Hypothalamus (tissue), 51 donors: ENCODE results near the gene LTA.

ENCODE experiments used
- DNase-seq, 51 donors: peaks; one replicate each; lab custom pipeline; 2025; lab: John Stamatoyannopoulos, UW

Gene LTA, protein sequence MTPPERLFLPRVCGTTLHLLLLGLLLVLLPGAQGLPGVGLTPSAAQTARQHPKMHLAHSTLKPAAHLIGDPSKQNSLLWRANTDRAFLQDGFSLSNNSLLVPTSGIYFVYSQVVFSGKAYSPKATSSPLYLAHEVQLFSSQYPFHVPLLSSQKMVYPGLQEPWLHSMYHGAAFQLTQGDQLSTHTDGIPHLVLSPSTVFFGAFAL

DNA sequence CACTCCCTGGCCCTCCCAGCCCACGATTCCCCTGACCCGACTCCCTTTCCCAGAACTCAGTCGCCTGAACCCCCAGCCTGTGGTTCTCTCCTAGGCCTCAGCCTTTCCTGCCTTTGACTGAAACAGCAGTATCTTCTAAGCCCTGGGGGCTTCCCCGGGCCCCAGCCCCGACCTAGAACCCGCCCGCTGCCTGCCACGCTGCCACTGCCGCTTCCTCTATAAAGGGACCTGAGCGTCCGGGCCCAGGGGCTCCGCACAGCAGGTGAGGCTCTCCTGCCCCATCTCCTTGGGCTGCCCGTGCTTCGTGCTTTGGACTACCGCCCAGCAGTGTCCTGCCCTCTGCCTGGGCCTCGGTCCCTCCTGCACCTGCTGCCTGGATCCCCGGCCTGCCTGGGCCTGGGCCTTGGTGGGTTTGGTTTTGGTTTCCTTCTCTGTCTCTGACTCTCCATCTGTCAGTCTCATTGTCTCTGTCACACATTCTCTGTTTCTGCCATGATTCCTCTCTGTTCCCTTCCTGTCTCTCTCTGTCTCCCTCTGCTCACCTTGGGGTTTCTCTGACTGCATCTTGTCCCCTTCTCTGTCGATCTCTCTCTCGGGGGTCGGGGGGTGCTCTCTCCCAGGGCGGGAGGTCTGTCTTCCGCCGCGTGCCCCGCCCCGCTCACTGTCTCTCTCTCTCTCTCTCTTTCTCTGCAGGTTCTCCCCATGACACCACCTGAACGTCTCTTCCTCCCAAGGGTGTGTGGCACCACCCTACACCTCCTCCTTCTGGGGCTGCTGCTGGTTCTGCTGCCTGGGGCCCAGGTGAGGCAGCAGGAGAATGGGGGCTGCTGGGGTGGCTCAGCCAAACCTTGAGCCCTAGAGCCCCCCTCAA is at the start of gene LTA:
Gene LTA, plus strand, starts transcription at position 249 of the 871 bp plus-strand sequence. Its CDS starts 454 bp downstream, at position 703.
- DNase-seq: no peak

DNA sequence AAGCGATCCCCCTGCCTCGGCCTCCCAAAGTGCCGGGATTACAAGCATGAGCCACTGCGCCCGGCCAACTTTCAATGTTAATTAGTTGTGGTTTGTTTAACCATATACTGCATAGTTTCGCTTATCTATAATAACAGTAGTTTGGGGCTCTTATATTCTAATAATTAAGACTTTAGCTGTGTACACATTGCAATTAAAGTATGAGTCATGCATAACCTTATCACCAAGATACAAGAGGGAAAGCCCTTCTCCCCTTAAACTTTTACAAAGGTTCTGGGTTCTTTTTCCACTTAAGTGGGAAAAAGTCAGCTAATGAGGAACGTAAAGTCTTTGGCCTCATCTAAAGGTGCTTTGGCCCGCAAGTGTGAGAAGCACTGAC is 46.5 kb upstream of the LTA start:
- DNase-seq: no peak

DNA sequence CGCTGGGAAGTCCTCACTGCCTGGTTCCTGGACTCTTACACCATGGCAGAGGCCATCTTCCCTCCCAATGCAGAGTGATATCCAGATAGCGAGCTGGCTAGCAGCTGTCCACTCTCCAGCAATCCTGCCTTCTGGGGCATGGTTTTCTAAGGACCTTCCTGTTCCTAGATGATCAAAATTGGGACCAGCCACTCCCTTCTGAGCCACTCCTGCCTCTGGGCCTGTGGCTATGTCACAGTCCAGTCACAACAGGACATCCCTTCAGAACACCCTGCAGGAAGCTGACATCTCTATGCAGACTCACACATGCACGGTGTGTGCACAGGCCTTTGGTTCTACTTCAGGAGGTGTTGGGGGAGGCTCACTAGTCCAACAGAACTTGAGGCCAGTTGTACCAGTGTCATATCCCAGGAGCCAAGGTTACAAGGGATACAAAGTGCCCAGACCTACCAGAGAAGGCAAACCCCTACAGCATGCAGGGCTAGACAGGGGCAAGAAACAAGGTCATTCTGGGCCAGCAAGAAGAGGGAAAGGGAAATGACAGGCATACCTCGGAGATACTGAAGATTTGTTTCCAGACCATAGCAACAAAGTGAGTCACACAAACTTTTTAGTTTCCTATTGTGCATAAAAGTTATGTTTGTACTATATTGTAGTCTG is 46.0 kb upstream of the LTA start:
- no peak for DNase-seq

DNA sequence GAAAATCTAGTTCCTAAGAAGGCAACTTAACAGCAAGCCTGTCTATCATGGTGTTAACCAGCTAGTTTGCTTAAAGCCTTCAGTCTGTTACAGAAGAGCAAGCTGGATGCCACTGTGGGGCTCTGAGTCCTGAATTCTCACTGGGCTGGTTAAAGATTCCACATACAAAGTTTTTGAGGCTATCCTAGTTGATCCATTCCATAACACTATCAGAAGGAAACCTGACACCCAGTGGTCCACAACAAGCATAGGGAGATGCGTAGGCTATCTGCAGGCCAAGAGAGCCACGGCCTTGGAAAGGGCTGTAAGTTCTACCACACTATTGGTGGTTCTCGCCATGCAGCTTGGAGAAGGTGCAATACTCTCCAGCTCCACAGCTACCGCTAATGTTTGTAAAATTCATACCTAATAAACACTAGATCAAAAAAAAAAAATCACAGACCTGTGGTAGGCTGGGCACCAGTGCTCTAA is 43.7 kb upstream of the LTA start:
- DNase-seq: no peak

DNA sequence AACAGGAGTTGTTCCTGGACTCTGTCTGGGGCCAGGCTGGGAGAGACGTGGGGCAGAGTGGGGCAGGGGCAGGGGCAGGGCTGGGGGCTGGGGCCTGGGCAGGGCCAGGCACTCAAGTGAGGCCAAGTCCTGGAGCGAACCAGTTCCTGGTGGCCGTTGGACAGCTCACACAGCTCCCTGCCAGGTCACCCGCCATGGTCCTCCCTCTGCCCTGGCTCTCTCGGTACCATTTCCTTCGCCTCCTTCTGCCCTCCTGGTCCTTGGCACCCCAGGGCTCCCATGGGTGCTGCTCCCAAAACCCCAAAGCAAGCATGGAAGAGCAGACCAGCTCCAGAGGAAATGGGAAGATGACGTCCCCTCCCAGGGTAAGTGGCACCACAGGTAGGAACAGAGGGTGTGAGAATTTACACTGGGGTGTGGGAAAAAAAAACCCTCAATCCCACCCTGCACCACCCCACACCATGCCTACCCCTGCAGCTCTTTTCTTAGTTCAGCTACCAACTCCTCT is 43.2 kb upstream of the LTA start, which contains the start of gene MCCD1:
Gene MCCD1, plus strand, starts transcription at position 142 of the 508 bp plus-strand sequence. Its CDS starts 53 bp downstream, at position 195.
- no peak for DNase-seq

DNA sequence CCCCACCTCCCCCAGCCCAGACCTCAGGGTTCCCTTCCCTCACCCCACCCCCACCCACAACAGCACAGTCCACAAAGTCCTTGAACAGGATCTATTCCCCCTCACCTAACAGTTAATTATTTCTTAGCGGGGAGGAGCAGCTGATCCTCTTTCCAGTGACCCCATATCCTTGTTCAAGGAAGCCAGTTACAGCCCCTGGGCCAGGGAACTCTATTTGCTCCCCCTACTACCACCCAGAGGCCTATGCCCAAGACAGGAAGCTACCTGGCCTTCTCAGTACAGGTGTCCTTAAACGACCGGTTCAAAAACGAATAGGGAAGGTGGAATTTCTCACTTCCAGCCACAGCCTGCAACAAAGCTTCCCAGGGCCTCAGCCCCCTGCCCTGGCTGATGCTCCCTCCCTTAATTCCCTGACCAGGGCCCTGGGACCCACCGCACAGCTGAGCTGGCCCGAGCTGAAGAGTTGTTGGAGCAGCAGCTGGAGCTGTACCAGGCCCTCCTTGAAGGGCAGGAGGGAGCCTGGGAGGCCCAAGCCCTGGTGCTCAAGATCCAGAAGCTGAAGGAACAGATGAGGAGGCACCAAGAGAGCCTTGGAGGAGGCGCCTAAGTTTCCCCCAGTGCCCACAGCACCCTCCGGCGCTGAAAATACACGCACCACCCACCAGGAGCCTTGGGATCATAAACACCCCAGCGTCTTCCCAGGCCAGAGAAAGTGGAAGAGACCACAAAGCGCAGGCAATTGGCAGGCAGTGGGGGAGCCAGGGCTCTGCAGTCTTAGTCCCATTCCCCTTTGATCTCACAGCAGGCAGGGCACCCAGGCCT is 42.5 kb upstream of the LTA start:
- DNase-seq: no peak

DNA sequence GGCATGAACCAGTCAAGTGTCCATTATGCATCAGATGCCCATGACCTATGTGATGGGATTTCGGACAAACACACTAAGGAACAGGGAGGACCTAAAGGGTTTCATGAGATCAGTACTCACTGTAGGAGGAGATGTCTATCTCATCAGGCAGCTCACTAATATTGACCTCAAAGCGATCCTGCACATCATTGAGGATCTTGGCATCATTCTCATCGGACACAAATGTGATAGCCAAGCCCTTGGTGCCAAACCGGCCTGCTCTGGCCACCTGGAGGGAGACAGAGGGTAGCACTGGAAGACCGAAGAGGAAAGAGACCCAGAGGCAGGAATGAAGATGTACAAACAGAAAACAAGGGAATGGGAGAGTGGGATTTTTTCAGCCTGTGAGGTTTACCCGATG is 41.4 kb upstream of the LTA start:
- DNase-seq: no peak

DNA sequence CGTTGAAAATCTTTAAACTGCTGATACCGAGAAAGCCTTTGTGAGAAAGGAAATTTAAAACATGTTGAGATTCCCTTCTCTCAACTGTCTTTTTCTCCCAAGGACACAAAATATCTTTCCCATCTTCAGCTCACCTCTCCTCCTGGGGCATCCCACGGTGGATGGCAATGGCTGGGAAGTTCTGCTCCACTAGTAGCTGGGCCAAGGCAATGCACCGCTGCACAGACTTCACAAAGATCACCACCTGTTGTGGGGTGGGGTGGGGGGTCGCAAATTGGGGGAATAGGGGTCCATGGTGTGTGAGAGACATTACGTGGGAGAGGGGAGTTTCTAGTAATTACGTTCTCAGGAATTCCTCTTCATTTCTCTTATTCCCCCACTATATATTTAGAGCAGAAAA is 40.9 kb upstream of the LTA start:
- no peak for DNase-seq

DNA sequence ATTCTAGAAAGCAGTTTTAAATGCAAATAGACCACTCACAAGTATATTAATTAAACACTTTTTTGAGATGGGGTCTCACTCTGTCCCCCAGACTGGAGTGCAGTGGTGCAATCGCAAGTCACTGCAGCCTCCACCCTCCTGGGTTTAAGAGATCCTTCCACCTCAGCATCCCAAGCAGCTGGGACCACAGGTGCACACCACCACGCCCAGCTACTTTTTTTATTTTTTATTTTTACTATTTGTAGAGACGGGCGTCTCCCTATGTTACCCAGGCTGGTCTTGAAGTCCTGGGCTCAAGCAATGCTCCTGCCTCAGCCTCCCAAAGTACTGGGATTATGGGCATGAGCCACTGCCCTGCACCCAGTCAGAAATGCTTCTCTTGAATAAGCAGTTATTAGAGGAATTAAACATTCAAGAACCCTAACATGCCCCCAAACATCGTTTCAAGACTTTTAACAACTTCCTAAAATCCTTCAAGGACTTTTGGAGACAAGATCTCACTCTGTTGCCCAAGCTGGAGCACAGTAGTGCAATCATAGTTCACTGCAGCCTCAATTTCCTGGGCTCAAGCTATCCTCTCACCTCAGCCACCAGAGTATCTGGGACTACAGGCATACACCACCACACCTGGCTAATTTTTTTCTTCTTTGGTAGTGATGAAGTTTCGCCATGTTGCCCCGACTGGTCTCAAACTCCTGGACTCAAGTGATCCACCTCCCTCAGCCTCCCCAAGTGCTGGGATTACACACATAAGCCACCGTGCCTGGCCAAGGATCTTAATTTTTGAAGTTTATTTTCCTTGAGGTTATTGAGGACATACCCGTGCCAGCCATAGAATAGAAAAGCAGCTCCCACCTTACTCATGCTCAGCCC is 40.1 kb upstream of the LTA start:
- DNase-seq: no peak

DNA sequence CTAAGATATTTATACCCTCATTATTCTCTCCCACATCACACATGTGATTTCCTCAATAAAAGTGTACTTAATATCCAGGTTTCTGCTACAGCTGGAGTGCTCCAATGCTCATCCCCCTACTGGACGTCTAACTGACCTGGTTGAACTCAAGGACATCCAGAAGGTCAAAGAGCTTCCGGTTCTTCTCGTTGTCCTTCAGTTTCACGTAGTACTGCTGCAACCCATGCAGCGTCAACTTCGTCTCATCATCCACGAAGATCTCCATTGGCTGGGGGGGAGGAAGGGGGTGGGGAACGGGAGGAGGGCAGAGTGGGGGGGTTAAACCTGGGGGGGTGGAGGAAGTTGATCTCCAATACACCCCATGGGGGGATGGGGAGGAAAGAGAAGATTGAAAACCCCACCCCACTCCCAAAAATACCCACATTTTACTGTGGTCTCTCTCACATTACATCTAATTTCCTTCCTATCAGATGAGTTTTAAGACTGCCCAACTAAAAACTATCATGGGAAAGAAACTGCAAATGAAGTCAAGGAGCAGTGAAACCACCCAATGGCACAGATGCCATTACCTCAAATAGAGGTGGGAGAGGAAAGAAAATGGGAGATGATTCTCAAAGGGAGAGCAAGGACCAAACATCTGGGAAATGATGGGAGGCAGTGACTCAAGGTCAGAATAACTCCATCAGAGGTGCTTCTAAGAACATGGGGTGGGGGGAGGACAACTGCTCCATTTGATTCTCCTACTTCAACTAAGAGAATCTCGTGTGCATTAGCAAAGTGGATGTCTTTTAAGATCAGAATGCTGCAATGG is 39.2 kb upstream of the LTA start:
- no peak for DNase-seq

DNA sequence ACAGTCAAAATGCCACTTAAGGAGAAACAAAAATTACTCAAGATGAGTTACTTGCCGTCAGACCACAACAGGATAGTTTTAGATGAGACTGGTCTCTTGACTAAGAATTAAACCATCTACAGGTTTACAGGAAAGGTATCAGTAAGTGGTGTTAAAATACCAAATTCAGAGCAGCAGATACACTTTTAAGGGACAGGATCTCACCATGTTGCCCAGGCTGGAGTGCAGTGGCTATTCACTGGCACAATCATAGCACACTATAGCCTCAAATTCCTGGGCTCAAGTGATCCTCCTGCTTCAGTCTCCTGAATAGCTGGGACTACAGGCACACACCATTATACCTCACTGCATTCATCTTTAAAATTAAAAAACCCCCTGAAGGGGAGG is 38.6 kb upstream of the LTA start:
- no peak for DNase-seq

DNA sequence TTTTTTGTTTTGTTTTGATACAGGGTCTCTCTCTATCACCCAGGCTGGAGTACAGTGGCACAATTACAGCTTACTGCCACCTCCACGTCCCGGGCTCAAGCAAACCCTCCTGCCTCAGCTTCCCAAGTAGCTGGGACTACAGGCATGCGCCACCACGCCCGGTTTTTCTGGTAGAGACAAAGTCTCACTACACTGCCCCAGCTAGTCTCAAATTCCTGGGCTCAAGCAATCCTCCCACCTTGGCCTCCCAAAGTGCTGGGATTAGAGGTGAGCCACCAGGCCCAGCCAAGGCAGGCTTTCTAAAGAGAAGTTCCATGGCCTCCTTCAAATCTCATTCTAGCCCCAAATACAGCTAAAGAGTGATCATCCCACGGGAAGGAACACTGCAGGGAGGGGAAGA is 38.1 kb upstream of the LTA start:
- DNase-seq: no peak

DNA sequence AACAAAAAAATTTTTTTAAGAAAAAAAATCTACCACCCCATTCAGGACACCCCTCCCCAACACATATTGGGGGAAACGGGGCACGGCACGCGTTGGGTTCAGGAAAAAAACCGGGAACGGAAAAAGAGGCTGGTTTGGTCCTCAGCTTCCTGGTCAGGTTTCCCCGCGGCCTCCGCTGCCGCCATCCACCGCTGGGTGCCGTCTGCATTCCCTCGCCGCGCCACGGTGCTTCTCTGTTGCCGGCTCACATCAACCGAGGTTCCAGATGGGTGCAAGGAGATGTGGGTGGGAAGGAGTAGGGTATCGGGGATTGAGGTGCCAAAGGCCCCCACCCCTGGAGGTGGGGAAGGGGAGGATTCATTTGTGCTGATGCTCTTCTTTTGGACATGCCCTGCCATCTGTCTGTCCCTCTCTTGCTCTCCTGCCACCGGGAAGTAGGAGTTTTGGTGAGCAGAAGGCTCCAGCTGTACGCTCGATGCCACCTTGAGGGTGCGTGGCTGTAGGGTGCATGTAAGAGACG is 37.5 kb upstream of the LTA start:
- no peak for DNase-seq

DNA sequence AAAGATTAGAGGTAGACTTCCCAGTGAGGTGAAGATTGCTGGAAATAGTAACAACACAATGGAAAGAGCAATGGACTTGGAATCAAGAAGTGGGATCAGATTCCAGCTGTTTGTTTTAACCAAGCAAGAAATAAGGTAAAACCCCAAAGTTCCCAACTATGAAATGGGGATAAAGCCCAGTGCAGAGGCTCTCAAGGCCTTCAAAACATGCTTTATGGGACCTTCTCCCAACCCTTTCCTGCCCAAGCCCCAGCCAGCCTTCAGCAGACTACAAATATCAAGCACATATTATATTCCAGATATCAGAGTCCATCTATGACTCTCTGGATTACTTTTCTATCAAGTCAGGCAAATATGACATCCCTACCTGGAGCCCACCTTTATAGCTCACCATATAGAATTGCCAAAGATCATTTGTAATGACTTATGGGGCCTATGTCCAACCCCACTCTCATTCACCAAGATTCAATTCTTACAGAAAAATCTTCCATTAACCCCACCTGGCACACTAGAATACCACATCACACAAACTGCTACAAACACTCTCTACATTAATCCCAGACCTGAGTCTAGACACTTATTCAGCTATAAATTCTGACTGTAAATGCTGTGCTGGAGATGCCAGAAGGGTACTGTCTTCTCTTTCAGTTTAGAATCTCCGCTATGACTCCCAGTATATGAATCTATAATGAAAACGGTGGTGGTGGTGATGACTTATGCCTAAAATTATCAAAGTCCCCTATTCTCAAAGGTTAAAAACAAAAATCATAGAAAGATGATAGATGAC is 36.4 kb upstream of the LTA start:
- DNase-seq: no peak

DNA sequence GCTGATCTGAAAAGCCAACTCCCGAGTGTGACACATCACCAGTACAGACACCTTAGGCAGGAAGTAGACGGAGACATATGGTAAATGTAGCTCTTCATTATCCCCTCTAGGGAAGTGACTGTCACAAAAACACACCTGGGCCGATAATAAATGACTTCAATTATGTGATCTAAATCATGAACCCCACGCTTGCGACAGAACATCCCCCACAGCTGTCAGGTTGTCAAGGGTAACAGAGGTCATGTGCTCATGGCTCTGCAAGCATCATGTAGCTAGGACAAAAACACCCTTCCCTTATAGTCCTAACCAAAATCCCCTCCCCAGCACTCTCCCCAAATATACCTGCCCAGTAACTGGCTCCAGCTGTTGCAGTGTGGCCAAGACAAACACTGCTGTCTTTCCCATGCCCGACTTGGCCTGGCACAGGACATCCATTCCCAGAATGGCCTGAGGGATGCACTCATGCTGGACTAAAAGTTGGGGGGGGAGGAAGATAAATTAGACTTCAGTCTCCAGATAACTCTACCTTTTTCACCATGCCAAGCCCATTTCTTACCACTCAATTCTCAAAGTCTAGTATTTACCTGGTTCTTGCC is 33.2 kb upstream of the LTA start:
- no peak for DNase-seq

DNA sequence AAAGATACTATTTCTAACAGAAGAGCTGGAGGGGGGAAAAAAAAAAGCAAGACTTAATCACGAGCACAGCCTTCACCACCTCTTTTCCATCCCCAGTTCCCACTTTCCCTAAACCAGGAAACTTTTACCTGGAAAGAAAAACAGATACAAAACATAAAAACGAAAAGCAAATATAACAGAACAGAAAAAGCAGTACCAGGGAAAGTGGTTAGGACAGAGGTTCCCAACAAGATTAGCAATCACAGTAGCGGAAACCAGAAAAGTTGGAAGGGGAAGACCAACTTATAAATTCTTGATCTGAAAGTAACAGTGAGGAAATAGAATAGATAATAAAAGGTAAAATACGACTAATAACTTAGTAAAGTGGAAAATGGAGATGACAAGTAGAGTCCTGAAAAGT is 31.4 kb upstream of the LTA start:
- DNase-seq: no peak

DNA sequence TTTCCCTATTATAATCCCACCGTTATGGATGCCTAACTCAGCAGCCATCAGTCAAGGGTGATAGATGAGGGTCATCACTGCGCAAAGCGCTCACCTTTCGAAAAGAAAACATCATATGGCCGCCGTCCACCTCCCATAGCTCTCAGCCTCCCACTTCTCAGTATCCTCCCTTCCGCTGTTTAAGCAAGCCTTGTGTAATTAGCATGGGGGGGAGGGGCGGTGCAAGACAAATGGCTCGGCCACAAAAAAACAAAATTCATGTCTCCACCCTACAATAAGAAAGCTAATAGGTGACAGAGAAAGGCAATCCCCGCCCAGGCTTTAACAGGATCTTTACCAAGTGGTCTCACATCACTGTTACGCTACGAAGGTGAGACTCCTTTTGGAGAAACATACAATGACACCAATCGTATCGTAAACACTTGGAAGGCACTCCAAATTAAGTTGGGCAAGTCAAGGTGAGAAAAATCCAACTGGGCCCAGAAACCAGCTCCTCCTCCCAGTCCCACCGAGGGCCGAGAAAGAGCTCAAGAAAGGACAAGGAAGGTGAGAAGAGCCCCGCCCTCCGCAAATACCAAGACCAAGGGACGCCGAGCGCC is 30.9 kb upstream of the LTA start:
- DNase-seq: peak in 7 of 51 donors; percentile 12 to 69 (median 31)
